ENCODE data around the gene GRID1. TPM values are rescaled to one million over a fixed set of nuclear protein-coding genes. Genes with fewer than 3 reads are reported as not detected.

The GRID1 gene
- polyA plus RNA-seq, 1 donor (not counting 4 experiments of a cell fraction or from before 2014, with no cell fraction given) = 0.01 TPM

DNA sequence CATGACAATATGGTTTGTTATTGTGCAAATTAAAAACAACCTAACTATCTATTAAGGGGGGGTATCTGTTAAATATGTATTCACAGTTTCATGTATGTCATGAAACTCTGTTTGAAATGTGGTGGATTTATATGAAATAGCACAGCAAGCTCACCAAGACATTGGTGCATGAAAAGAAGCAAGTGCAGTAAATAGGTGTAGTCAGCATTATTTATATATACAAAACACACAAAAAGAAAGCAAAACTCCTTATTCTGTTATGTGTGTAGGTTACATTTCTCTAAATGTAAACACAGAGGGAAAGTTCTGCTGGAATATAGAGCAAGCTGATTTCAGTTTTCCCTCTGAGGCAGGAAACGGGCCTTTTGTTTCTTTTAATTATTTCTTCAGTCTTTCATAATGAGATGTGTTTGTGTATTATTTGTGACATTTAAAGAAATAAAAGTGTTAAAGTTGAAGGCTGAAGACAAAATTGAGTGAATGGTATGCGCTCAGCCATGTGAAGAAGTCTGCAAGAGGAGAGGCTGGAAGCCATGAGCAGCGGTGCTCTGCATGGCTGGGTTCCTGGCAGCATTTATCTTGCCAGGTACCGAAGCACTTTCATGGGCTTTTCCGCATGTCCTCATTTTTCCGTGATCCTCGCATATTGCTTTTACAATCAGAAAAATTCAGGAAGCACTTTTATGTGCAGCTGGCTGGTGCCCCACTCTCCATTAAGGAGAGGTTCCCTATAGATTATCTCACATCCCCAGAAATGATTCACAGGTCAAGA, 38.5 kb downstream of the GRID1 start:
- Histone ChIP-seq H3K79me2 (ENCODE audit: control insufficient read depth, insufficient read depth, low read length) (no peaks in the 10 kb centered on the region), H3K4me2 (ENCODE audit: control insufficient read depth, extremely low read depth, insufficient read depth, low read depth, low read length) (no peak overlapping the region), H3K4me1 (ENCODE audit: control insufficient read depth, extremely low read depth, insufficient read depth, low read length) (no peaks in the 10 kb centered on the region), H3K27ac (ENCODE audit: control insufficient read depth, insufficient read depth, low read length) (no peak overlapping the region), H3K9ac (ENCODE audit: control insufficient read depth, extremely low read depth, insufficient read depth, low read length) (no peak overlapping the region), H2AFZ (ENCODE audit: control insufficient read depth, low read length) (no peak overlapping the region), H3K4me3 (ENCODE audit: control insufficient read depth in 2 of 3, extremely low read depth in 1 of 3, insufficient read depth in 2 of 3, low read depth in 1 of 3, low read length in 3 of 3) (no peak overlapping the region), H3K9me3 (ENCODE audit: control insufficient read depth, low read depth, low read length) (no peaks in the 10 kb centered on the region), H3K9me1 (ENCODE audit: control insufficient read depth, extremely low read depth, insufficient read depth, low read length) (no peaks in the 10 kb centered on the region), H3K36me3 (ENCODE audit: control insufficient read depth in 2 of 2, extremely low read depth in 1 of 2, insufficient read depth in 2 of 2, low read length in 2 of 2) (no peaks in the 10 kb centered on the region), H4K20me1 (ENCODE audit: control insufficient read depth, extremely low read depth, insufficient read depth, low read length) (no peaks in the 10 kb centered on the region), H3K27me3 (ENCODE audit: control insufficient read depth, extremely low read depth, insufficient read depth, low read length) (no peaks in the 10 kb centered on the region)
- DNase-seq (ENCODE audit: low read depth, low spot score) (no peak), FAIRE-seq (no peak)
- TF ChIP-seq, protein P1, sequence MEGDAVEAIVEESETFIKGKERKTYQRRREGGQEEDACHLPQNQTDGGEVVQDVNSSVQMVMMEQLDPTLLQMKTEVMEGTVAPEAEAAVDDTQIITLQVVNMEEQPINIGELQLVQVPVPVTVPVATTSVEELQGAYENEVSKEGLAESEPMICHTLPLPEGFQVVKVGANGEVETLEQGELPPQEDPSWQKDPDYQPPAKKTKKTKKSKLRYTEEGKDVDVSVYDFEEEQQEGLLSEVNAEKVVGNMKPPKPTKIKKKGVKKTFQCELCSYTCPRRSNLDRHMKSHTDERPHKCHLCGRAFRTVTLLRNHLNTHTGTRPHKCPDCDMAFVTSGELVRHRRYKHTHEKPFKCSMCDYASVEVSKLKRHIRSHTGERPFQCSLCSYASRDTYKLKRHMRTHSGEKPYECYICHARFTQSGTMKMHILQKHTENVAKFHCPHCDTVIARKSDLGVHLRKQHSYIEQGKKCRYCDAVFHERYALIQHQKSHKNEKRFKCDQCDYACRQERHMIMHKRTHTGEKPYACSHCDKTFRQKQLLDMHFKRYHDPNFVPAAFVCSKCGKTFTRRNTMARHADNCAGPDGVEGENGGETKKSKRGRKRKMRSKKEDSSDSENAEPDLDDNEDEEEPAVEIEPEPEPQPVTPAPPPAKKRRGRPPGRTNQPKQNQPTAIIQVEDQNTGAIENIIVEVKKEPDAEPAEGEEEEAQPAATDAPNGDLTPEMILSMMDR (optimal IDR thresholded peaks at IDR 0.05 in 1 of 3, IDR thresholded peaks at IDR 0.05 in 1 of 3, conservative IDR thresholded peaks at IDR 0.05 in 1 of 3; ENCODE audit: extremely low read depth in 1 of 3, insufficient read depth in 2 of 3, low read length in 3 of 3) = no peak
- TF ChIP-seq EZH2 (IDR thresholded peaks at IDR 0.05; ENCODE audit: low read length) = no peak
- dilution Hi-C loops (cut with MboI; ENCODE audit: extremely low pct_ligation_motif_present, low sequenced_read_pairs) = no loop called here

DNA sequence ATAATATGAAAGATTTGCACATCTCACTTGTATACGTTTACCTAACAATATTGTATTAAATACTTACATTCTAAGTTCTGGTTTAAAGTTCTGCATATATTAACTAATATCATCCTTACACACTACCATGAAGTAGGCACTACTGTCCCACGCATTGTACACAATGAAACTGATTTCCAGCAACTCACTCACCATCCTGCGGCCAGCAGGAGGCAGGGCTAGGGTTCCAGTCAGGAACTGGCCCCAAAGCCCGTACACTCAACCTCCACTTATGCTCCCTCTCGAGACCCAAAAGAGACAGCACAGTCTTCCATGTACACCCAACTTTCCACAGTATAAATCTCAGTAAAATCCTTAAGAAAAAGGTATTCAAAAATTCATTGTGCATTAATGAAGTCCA, 41.4 kb downstream of the GRID1 start:
- no peak for FAIRE-seq
- dilution Hi-C loops (cut with MboI; ENCODE audit: extremely low pct_ligation_motif_present, low sequenced_read_pairs) = no loop called here

More for the DNA sequence above, 41.4 kb downstream of the GRID1 start:
- Histone ChIP-seq H3K9me1 (ENCODE audit: control insufficient read depth, extremely low read depth, insufficient read depth, low read length) (no peaks in the 10 kb centered on the region), H3K79me2 (ENCODE audit: control insufficient read depth, insufficient read depth, low read length) (no peaks in the 10 kb centered on the region), H2AFZ (ENCODE audit: control insufficient read depth, low read length) (no peak overlapping the region), H4K20me1 (ENCODE audit: control insufficient read depth, extremely low read depth, insufficient read depth, low read length) (no peaks in the 10 kb centered on the region), H3K9ac (ENCODE audit: control insufficient read depth, extremely low read depth, insufficient read depth, low read length) (no peak overlapping the region), H3K27me3 (ENCODE audit: control insufficient read depth, extremely low read depth, insufficient read depth, low read length) (no peaks in the 10 kb centered on the region), H3K4me3 (ENCODE audit: control insufficient read depth in 2 of 3, extremely low read depth in 1 of 3, insufficient read depth in 2 of 3, low read depth in 1 of 3, low read length in 3 of 3) (no peak overlapping the region), H3K9me3 (ENCODE audit: control insufficient read depth, low read depth, low read length) (no peaks in the 10 kb centered on the region), H3K4me2 (ENCODE audit: control insufficient read depth, extremely low read depth, insufficient read depth, low read depth, low read length) (no peak overlapping the region), H3K27ac (ENCODE audit: control insufficient read depth, insufficient read depth, low read length) (no peak overlapping the region), H3K36me3 (ENCODE audit: control insufficient read depth in 2 of 2, extremely low read depth in 1 of 2, insufficient read depth in 2 of 2, low read length in 2 of 2) (no peaks in the 10 kb centered on the region), H3K4me1 (ENCODE audit: control insufficient read depth, extremely low read depth, insufficient read depth, low read length) (no peaks in the 10 kb centered on the region)
- TF ChIP-seq, protein P1 (optimal IDR thresholded peaks at IDR 0.05 in 1 of 3, IDR thresholded peaks at IDR 0.05 in 1 of 3, conservative IDR thresholded peaks at IDR 0.05 in 1 of 3; ENCODE audit: extremely low read depth in 1 of 3, insufficient read depth in 2 of 3, low read length in 3 of 3) = peak in 1 of 3 experiments; percentile 14
- TF ChIP-seq EZH2 (IDR thresholded peaks at IDR 0.05; ENCODE audit: low read length) = no peak
- DNase-seq (ENCODE audit: low read depth, low spot score) = no peak
